ENCODE data around the gene FBP2. TPM values are rescaled to one million over a fixed set of nuclear protein-coding genes. Genes with fewer than 3 reads are reported as not detected.

Gene FBP2
- total RNA-seq, 2 donors from 2014 or later, result 0.31 to 0.62 TPM

GRCh38 chr9:94525396-94526035 lies 68.1 kb downstream of the FBP2 start:
- intact Hi-C loops (cut with DNase I), result no loop called here
- ATAC-seq (no peak), DNase-seq (no peak)

DNA sequence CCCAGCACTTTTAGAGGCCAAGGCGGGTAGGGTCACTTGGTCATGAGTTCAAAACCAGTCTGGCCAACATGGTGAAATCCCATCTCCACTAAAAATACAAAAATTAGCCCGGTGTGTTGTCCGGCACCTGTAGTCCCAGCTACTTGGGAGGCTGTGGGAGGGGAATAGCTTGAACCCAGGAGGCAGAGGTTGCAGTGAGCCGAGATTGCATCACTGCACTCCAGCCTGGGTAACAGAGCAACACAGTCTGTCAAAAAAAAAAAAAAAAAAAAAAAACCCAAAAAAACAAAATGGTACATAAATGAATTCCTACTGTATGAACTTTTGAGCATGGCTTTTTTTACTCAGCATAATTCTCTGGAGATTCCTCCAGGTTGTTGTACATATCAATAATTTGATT lies 76.4 kb downstream of the FBP2 start:
- DNase-seq (no peak), ATAC-seq (no peak)
- intact Hi-C loops (cut with DNase I), result no loop called here

- intact Hi-C loops (cut with DNase I), result no loop called here
- ATAC-seq (no peak), DNase-seq (no peak)
These were observed 78.9 kb downstream of the FBP2 start for GRCh38 chr9:94514722-94515121.

DNA sequence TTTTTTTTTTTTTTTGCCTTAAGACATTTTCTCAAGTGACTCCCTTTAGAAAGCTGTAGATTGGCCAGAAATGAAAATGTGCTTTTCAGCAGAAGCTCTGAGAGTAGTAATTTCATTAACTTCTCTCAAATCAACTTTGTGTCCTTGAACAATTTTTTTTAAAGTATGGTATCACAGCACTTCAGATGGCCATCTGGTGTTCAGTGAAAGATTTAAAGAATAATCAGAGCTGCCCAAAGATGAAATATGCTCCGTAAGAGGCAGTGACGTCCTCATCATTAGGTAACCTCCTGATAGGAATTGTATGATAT lies 81.7 kb downstream of the FBP2 start:
- no peak for ATAC-seq

DNA sequence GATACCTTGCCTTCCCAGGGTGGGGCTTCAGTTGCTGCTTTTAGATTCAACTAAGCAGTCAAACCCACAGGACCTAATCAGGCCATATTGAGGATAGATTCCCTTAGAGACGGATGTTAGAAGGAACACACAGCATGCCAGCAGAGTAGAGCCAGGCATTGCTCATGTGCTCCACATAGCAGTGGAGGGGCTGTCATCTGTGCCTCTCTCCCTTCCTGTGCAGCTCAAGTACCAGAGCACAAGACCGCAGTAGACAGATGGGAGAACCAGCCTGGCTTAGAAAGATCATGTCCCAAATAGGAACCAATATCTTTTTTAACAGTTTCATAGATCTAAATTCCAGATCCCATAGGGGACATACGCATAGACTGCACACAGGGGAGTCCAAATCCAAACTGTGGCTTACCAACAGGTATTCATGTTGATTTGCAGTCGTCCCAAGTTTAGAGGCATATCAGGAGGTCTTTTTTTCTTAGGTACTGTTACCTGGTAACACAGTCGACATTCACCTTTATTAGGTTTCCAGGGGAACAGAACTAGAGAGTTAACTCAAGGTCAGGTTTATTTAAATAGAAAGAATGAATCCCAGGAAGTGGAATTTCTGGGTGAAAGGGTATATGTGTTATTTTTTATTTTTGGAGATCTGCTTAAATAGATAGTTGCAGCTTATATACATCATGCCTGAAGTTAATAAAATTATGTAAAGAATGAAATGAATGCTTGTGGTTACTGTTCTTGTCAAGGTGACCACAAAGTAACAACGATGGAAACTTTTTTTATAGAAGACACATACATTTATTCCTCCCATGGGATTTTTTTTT lies 82.3 kb downstream of the FBP2 start:
- no peak for ATAC-seq
- no peak for DNase-seq

More for the DNA sequence above, 81.7 kb downstream of the FBP2 start:
- intact Hi-C loops (cut with DNase I), result no loop called here
- no peak for DNase-seq

More for the DNA sequence above, 82.3 kb downstream of the FBP2 start:
- intact Hi-C loops (cut with DNase I), result no loop called here

Other genes with a start within 250 kb of the FBP2 start
- gene PCAT7, start 38.7 kb downstream of the FBP2 start, total RNA-seq, result not detected
- gene FBP1, start 45.7 kb upstream of the FBP2 start, total RNA-seq, result 1 to 10 TPM; 3.4 to 3.5 TPM
- 100 to 1,000 TPM; 128 to 132 TPM for gene AOPEP, start 132.9 kb upstream of the FBP2 start, total RNA-seq

Data from left cardiac atrium (tissue), 4 donors.